ENCODE data around the gene SBNO2.
A peak's percentile ranks its signal among the peaks of the same experiment; 100 is the strongest.

The SBNO2 gene

DNA sequence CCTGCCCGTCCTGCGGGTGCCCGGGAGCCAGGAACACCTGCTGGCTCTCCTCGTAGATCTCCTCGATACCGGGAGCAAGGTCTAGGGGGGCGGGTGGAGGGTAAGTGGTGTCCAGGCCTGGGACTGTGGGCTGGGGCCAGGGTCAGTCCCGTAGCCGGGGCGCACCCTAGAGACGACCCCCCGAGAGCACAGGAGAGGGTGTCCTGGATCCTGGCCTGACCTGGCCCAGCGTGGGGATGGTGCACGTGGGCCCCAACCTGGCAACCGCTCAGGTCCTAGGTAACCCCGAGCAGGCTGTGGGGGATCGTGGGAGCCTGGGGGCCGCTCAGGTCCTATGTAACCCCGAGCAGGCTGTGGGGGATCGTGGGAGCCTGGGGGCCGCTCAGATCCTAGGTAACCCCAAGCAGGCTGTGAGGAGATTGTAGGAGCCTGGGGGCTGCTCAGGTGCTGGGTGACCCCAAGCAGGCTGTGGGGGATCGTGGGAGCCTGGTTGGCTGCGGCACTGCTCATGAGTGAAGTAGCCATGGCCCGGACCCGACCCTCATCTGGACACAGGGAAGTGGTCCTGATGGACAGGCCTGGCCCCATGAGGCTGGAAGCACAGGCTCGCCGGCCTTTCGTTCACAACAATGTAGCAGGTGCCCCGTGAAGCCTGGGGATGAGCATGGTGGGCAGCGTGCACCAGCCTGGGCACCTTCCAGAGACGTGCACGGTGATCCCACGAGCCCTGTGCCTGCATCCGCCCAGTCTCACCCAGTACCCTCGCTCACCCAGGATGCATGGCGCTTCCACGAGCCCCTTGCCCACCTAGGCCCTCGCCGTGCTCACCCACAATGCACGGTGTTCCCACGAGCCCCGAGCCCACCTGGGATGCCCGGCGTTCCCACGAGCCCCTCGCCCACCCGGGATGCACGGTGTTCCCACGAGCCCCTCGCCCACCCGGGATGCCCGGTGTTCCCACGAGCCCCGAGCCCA, 64.1 kb downstream of the SBNO2 start:
- TF ChIP-seq, protein P1, sequence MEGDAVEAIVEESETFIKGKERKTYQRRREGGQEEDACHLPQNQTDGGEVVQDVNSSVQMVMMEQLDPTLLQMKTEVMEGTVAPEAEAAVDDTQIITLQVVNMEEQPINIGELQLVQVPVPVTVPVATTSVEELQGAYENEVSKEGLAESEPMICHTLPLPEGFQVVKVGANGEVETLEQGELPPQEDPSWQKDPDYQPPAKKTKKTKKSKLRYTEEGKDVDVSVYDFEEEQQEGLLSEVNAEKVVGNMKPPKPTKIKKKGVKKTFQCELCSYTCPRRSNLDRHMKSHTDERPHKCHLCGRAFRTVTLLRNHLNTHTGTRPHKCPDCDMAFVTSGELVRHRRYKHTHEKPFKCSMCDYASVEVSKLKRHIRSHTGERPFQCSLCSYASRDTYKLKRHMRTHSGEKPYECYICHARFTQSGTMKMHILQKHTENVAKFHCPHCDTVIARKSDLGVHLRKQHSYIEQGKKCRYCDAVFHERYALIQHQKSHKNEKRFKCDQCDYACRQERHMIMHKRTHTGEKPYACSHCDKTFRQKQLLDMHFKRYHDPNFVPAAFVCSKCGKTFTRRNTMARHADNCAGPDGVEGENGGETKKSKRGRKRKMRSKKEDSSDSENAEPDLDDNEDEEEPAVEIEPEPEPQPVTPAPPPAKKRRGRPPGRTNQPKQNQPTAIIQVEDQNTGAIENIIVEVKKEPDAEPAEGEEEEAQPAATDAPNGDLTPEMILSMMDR (conservative IDR thresholded peaks at IDR 0.05; ENCODE audit: low read depth, low read length), result no peak
- no peak overlapping the region for H3K4me3 ChIP-seq (ENCODE audit: low read length)
- DNase-seq (ENCODE audit: low read depth), result no peak

DNA sequence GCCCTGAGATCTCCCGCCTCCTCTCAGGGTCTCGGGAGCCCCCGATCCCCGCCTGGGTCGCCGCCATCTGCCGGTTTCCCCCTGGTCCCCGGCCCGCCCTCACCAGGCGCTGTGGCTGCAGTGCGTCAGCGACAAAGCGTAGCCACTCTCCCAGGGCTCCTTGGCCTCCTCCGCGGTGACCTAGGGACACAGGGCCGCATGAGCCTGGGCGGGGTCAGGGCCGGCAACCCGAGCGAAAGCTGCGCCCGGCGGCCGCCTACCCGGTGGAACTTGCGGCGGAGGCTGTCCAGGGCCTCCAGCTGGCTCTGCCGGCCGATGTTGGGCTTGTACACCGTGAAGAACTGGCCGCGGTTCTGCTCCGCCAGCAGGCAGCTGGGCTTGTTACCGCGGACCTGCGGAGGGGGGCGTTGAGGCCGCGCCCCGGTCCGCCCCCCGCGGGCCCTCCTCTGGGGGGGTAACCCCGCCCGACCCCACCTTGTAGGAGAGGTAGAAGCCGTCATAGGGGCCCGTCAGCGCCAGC, 65.0 kb downstream of the SBNO2 start:
- no peak for DNase-seq (ENCODE audit: low read depth)
- H3K4me3 ChIP-seq (ENCODE audit: low read length), result no peak overlapping the region
- TF ChIP-seq, protein P1 (conservative IDR thresholded peaks at IDR 0.05; ENCODE audit: low read depth, low read length), result no peak

DNA sequence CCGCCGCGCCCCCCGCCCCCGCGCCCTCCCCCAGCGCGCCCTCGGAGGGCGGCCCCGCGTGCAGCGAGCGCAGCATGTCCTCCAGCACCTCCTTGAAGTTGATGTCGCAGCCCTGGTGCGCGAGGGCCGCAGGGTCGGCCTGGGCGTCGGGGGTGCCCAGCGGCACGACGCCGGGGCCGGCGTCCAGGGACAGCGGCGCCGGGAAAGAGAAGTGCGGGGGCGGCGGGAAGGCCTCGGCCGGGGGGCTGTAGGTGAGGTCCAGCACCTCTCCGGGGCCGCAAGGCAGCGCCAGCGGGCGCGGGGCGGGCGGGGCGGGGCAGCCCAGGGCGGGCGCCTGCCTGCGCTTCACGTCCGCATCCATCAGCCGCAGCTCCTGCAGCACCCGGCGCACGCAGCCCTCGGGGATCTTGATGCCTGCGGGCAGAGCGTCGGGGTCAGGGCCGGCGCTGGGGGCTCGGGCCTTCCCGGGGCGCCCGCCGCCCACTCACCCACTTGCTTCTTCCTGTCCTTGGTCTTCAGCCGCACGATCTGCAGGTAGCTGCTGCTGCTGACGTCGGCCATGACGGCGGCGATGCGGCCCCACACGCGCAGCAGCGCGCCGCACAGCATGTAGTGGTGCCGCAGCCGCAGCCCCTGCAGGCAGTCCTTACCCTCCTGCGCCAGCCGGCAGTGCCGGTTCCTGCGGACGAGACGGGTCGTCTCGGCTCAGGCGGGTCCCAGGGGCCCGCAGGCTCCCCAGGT, 65.6 kb downstream of the SBNO2 start:
- H3K4me3 ChIP-seq (ENCODE audit: low read length), result no peak overlapping the region
- DNase-seq (ENCODE audit: low read depth), result no peak
- TF ChIP-seq, protein P1 (conservative IDR thresholded peaks at IDR 0.05; ENCODE audit: low read depth, low read length), result no peak

DNA sequence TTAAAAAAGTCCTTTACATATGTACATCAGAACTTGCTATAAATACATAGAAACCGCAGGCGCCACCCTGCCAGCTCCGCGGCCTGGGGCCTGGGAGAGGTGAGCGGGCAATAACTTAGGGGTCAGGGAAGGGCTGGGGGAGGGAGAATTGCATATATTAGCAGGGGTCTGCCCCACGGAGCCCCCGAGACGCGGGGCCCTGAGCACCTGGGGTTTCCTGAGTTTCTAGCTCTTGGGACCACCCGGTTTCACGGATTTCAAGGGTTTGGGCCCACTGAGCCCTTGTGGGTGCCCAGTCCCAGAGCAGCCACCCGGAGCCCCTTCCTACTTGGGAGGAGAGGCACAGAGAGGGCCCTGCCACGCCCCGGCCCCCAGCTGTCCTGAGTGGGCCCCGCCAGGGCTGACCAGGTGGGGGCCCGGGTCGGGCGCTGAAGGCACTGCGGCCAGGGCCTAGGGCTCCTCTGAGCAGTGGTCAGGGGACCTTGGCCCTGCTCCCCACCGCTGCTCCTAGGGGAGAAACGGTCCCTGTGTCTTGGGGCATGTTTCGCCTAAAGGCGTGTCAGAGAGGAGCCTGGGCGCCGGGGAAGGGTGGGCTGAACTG, 66.3 kb downstream of the SBNO2 start:
- DNase-seq (ENCODE audit: low read depth), result no peak
- no peak overlapping the region for H3K4me3 ChIP-seq (ENCODE audit: low read length)
- TF ChIP-seq, protein P1 (conservative IDR thresholded peaks at IDR 0.05; ENCODE audit: low read depth, low read length), result no peak

DNA sequence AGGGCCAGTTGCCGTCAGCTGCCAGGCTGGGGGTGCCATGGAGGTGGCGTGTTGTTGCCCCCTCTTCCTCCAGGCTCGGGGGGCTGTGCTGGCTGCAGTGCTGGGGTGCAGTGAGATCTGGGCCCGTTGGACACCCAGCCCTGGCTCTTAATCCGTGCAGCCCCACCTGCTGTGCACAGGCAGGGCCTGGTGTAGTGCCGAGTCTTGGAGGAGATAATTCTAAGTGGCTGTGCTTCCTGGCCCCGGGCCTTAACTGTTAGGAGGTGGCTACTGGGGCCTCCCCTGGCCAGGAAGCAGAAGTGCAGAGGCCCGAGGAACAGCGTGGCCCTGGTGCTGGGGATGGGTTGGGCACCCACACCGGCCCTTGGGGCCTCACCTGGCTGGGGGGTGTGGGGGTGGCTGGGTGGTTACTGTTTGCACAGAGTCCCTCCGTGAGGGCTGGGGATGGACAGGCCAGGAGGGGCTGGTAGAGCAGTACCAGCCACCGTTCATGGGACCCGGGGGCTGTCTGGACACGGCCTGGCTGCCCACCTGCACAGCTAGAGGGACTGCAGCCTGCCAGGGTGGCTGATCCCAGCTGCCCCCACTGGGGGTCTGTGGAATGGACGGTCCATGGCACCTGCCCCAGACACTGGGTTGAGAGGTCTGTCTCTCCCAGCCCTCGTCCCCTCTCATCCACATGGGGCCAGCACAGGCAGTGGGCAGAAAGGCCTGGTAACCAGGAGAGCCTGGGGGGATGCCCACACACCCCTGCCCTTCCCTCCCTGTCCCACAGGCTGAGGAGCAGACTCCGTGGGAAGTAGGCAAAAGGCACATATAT, 67.0 kb downstream of the SBNO2 start:
- no peak for DNase-seq (ENCODE audit: low read depth)
- no peak overlapping the region for H3K4me3 ChIP-seq (ENCODE audit: low read length)
- TF ChIP-seq, protein P1 (conservative IDR thresholded peaks at IDR 0.05; ENCODE audit: low read depth, low read length), result peak; percentile 32

Measured in retinal pigment epithelial cell (primary cell).